ENCODE measurements around the gene SP140L.

The SP140L gene

DNA sequence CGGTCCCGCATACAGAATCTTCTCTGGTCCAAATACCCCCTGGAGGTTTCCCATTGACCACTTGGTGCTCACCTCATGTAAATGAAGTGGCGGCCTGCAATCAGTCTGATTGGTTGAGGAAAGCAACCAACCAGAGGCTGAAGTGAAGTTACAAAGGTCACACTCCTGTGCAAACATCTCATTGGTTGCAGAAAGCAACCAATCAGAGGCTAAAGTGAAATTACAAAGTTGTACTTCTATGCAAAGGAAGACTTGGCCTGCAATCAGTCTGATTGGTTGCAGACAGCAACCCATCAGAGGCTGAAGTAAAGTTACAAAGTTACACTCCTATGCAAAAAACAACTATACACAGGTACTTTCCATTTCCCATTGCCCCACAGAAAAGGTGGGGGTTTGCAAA lies 86.5 kb downstream of the SP140L start:
- no peak overlapping the region for H3K4me3 ChIP-seq (ENCODE audit: low read depth, low read length)
- DNase-seq (ENCODE audit: low read depth) = no peak
- TF ChIP-seq, protein P1, sequence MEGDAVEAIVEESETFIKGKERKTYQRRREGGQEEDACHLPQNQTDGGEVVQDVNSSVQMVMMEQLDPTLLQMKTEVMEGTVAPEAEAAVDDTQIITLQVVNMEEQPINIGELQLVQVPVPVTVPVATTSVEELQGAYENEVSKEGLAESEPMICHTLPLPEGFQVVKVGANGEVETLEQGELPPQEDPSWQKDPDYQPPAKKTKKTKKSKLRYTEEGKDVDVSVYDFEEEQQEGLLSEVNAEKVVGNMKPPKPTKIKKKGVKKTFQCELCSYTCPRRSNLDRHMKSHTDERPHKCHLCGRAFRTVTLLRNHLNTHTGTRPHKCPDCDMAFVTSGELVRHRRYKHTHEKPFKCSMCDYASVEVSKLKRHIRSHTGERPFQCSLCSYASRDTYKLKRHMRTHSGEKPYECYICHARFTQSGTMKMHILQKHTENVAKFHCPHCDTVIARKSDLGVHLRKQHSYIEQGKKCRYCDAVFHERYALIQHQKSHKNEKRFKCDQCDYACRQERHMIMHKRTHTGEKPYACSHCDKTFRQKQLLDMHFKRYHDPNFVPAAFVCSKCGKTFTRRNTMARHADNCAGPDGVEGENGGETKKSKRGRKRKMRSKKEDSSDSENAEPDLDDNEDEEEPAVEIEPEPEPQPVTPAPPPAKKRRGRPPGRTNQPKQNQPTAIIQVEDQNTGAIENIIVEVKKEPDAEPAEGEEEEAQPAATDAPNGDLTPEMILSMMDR (IDR thresholded peaks at IDR 0.05; ENCODE audit: control insufficient read depth, extremely low read depth, insufficient read depth) = no peak

DNA sequence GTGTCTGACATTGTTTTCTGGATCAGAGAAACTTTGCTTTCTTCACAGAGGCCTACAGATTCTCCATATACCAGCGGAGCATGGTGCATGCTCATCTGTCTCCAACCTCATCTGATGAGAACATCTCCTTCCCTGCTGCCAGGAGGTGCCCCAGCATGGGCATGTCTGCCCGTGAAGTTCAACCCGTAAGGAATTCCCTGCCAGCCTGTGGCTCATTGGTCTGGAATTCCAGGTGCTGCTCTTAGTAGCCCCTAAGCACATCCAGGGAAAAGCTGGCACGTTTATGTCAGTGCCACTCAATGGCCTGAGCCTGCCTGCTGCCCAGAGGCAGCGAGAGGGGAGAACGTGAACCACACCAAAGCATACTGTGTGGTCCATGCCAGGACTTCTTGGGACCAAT lies 87.3 kb downstream of the SP140L start:
- H3K4me3 ChIP-seq (ENCODE audit: low read depth, low read length) = no peak overlapping the region
- DNase-seq (ENCODE audit: low read depth) = no peak
- TF ChIP-seq, protein P1 (IDR thresholded peaks at IDR 0.05; ENCODE audit: control insufficient read depth, extremely low read depth, insufficient read depth) = no peak

DNA sequence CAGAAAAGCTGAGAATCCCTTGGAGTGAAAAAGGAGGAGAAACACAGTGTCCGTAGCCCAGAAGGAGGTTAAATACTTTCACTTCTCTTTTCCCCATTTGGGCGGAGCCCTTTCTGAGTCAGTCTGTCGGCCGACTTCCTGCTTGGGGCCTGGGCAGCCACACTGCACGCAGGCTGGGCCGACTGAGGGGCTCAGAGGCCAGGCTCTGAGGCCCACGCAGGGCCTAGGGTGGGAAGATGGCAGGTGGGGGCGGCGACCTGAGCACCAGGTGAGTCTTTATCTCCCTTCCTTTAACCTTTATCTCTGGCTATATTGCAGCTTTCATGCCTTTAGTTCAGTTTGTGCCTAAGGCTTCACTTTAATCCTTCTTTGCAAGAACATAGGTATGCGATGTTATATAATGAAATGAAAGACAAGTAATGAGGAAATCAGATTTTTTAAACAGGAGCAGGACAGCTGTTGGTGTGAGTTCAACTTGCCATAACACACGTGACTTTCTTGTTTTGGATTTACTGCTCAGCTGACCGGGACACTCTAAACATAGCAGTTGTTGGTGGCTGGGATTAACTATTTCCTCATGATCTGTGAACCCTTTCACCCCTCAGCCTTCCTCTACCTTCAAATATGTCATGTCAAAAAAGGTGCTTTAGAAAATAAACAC lies 89.2 kb downstream of the SP140L start, which contains the start of gene SP100:
Gene SP100, plus strand, starts transcription at position 141 of the 661 bp plus-strand sequence. Its CDS starts 96 bp downstream, at position 237.
- H3K4me3 ChIP-seq (ENCODE audit: low read depth, low read length) = peak within 1 kb of the TSS; percentile 46
- TF ChIP-seq, protein P1 (IDR thresholded peaks at IDR 0.05; ENCODE audit: control insufficient read depth, extremely low read depth, insufficient read depth) = no peak
- DNase-seq (ENCODE audit: low read depth) = no peak

DNA sequence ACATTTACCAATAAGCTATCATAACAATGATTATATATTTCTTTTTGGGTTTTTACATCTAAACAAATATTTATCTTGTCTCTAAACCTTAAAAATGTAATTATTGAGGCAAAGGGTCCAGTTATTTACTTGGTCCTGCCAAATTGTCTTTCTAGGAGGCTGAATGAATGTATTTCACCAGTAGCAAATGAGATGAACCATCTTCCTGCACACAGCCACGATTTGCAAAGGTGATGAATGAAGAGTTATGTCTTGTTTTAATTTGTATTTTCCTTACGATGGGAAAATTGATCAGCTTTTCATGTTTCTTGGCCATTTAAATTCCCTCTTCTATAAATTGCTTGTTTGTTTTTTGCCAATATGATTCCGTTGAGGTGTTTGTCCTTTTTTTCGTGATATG lies 90.4 kb downstream of the SP140L start:
- H3K4me3 ChIP-seq (ENCODE audit: low read depth, low read length) = no peak overlapping the region
- DNase-seq (ENCODE audit: low read depth) = no peak
- TF ChIP-seq, protein P1 (IDR thresholded peaks at IDR 0.05; ENCODE audit: control insufficient read depth, extremely low read depth, insufficient read depth) = no peak

DNA sequence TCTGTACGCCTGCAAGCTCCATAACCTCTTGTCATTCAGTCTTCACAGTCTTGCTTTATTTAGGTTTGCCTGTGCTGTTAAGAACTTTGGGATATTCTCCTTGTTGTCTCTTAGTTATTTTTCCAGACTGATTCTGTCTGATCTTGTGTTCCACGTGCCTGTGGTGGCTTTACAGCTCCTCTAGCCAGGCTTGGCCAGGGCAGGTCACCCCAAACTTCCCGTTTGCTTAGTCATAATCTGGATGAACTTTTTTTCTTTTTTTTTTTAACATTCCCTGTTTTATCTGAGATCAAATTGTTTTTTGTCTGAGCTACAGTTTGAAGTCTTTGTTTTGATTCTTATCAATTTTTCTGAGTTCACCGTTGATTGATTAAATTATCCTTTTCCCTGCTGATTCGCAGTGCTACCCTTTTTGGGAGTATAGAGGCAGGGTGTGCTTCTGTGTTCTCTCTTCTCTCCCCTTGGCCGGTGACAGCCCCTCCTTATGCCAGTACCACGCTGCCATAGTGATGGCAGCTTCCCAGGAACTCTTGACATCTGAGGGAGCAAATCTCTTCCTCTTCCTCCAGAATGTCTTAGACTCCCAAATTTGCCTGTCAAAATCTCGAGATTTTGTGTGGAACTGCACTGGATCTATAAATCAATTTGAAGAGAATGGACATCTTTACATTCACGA lies 91.5 kb downstream of the SP140L start:
- TF ChIP-seq, protein P1 (IDR thresholded peaks at IDR 0.05; ENCODE audit: control insufficient read depth, extremely low read depth, insufficient read depth) = no peak
- H3K4me3 ChIP-seq (ENCODE audit: low read depth, low read length) = no peak overlapping the region
- no peak for DNase-seq (ENCODE audit: low read depth)

DNA sequence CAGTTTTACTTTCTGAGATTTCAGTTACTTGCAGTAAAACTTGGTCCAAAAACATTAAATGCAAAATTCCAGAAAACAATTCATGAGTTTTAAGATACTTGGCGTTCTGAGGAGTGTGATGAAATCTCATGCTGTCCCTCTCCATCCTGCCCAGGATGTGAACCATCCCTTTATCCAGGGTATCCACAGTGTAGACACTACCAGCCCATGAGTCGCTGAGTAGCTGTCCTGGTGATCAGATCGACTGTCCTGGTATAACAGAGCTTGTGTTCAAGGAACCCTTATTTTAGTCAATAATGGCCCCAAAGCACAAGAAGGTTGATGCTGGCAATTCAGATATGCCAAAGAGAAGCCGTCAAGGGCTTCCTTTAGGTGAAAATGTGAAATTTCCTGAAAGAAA lies 92.2 kb downstream of the SP140L start:
- TF ChIP-seq, protein P1 (IDR thresholded peaks at IDR 0.05; ENCODE audit: control insufficient read depth, extremely low read depth, insufficient read depth) = no peak
- DNase-seq (ENCODE audit: low read depth) = no peak
- H3K4me3 ChIP-seq (ENCODE audit: low read depth, low read length) = no peak overlapping the region
